IPS-15b (cell line): Measurements from ENCODE around the gene HEXIM2.
A peak's percentile ranks its signal among the peaks of the same experiment; 100 is the strongest.

ENCODE experiments used
- H3K27me3 ChIP-seq: one replicate; pipeline ENCODE4 v1.6.1; 2013; ENCODE audit warnings: low read length; ENCODE audit not compliant: control insufficient read depth, insufficient read depth
- H3K36me3 ChIP-seq: one replicate; pipeline ENCODE4 v1.6.1; 2013; ENCODE audit warnings: low read length; ENCODE audit not compliant: control insufficient read depth, insufficient read depth
- H3K4me1 ChIP-seq: one replicate; pipeline ENCODE4 v1.6.1; 2013; ENCODE audit warnings: mild to moderate bottlenecking, low read length; ENCODE audit not compliant: control insufficient read depth, insufficient read depth
- H3K4me3 ChIP-seq: one replicate; pipeline ENCODE4 v1.5.1; 2013; ENCODE audit warnings: low read depth, low read length
- H3K9ac ChIP-seq: one replicate; pipeline ENCODE4 v1.6.1; 2013; ENCODE audit warnings: low read depth, mild to moderate bottlenecking, low read length
- H3K9me3 ChIP-seq: one replicate; pipeline ENCODE4 v1.6.1; 2013; ENCODE audit warnings: mild to moderate bottlenecking, low read length; ENCODE audit not compliant: control insufficient read depth, insufficient read depth

HEXIM2 gene

GRCh38 chr17:45148183-45149036, 13.3 kb upstream of the HEXIM2 start, which contains the start of gene HEXIM1:
Gene HEXIM1, plus strand, starts transcription at chr17:45148475. Its CDS starts 716 bp downstream, at chr17:45149191.
- no peaks in the 10 kb centered on the region for H3K27me3 ChIP-seq
- H3K4me1 ChIP-seq, result no peaks in the 10 kb centered on the region
- peak within 1 kb of the TSS; percentile 72 for H3K4me3 ChIP-seq
- no peaks in the 10 kb centered on the region for H3K36me3 ChIP-seq
- H3K9ac ChIP-seq, result peak within 1 kb of the TSS; percentile 97
- H3K9me3 ChIP-seq, result no peaks in the 10 kb centered on the region

GRCh38 chr17:45149037-45149668, 12.5 kb upstream of the HEXIM2 start:
- peak overlapping the region; percentile 72 for H3K4me3 ChIP-seq
- H3K9me3 ChIP-seq, result no peaks in the 10 kb centered on the region
- no peaks in the 10 kb centered on the region for H3K27me3 ChIP-seq
- no peaks in the 10 kb centered on the region for H3K36me3 ChIP-seq
- no peaks in the 10 kb centered on the region for H3K4me1 ChIP-seq
- H3K9ac ChIP-seq, result peak overlapping the region; percentile 81

GRCh38 chr17:45149669-45150664, 11.7 kb upstream of the HEXIM2 start:
- H3K4me1 ChIP-seq, result no peaks in the 10 kb centered on the region
- H3K36me3 ChIP-seq, result no peaks in the 10 kb centered on the region
- H3K9ac ChIP-seq, result peak overlapping the region; percentile 81
- no peaks in the 10 kb centered on the region for H3K9me3 ChIP-seq
- H3K27me3 ChIP-seq, result no peaks in the 10 kb centered on the region
- peak overlapping the region; percentile 72 for H3K4me3 ChIP-seq

- Histone ChIP-seq H3K9me3 (no peaks in the 10 kb centered on the region), H3K36me3 (no peaks in the 10 kb centered on the region), H3K9ac (no peak overlapping the region), H3K27me3 (no peaks in the 10 kb centered on the region), H3K4me3 (peak overlapping the region; percentile 72), H3K4me1 (no peaks in the 10 kb centered on the region)
Measured at GRCh38 chr17:45150911-45151809, 10.5 kb upstream of the HEXIM2 start.

GRCh38 chr17:45155029-45155428, 6.6 kb upstream of the HEXIM2 start:
- Histone ChIP-seq H3K9ac (no peak overlapping the region), H3K36me3 (no peaks in the 10 kb centered on the region), H3K4me3 (no peak overlapping the region), H3K4me1 (peaks cover 6% of the 10 kb centered on the region), H3K27me3 (no peaks in the 10 kb centered on the region), H3K9me3 (no peaks in the 10 kb centered on the region)

GRCh38 chr17:45155483-45155882, 6.2 kb upstream of the HEXIM2 start:
- peaks cover 7% of the 10 kb centered on the region for H3K4me1 ChIP-seq

GRCh38 chr17:45156242-45156641, 5.4 kb upstream of the HEXIM2 start:
- Histone ChIP-seq H3K9ac (no peak overlapping the region), H3K9me3 (no peaks in the 10 kb centered on the region), H3K27me3 (no peaks in the 10 kb centered on the region), H3K36me3 (no peaks in the 10 kb centered on the region), H3K4me1 (peaks cover 7% of the 10 kb centered on the region), H3K4me3 (no peak overlapping the region)

More at GRCh38 chr17:45155483-45155882, 6.2 kb upstream of the HEXIM2 start:
- Histone ChIP-seq H3K9ac (no peak overlapping the region), H3K27me3 (no peaks in the 10 kb centered on the region), H3K4me3 (no peak overlapping the region), H3K9me3 (no peaks in the 10 kb centered on the region), H3K36me3 (no peaks in the 10 kb centered on the region)

GRCh38 chr17:45160447-45161287, 1.0 kb upstream of the HEXIM2 start:
- Histone ChIP-seq H3K9ac (peak overlapping the region; percentile 96), H3K36me3 (no peaks in the 10 kb centered on the region), H3K9me3 (no peaks in the 10 kb centered on the region), H3K4me1 (peaks cover 11% of the 10 kb centered on the region), H3K4me3 (peak overlapping the region; percentile 93), H3K27me3 (no peaks in the 10 kb centered on the region)

- Histone ChIP-seq H3K27me3 (no peaks in the 10 kb centered on the region), H3K36me3 (no peaks in the 10 kb centered on the region), H3K9ac (peak overlapping the region; percentile 70), H3K4me1 (peaks cover 11% of the 10 kb centered on the region), H3K9me3 (no peaks in the 10 kb centered on the region), H3K4me3 (peak overlapping the region; percentile 79)
Measured at GRCh38 chr17:45162025-45162687, 481 bp downstream of the HEXIM2 start.
